Progenitor cell of endocrine pancreas (in vitro differentiated cells): ENCODE measurements around the gene SPEN. TPM values are rescaled to one million over a fixed set of nuclear protein-coding genes. Genes with fewer than 3 reads are reported as not detected.

Experiments used
- DNase-seq: peaks from one replicate; pipeline ENCODE4 v3.0.0; 2021; ENCODE audit warnings: low spot score; ENCODE audit not compliant: unreplicated experiment
- H3K27ac Mint-ChIP-seq: 2 replicates; pipeline ENCODE4 v1.8.0; 2021; ENCODE audit warnings: mild to moderate bottlenecking, moderate library complexity, mixed read lengths
- H3K27me3 Mint-ChIP-seq: 2 replicates; pipeline ENCODE4 v1.8.0; 2021; ENCODE audit warnings: mixed read lengths
- H3K36me3 Mint-ChIP-seq: 2 replicates; pipeline ENCODE4 v1.8.0; 2022; ENCODE audit warnings: mixed read lengths; ENCODE audit not compliant: insufficient read depth
- H3K4me1 Mint-ChIP-seq: 2 replicates; pipeline ENCODE4 v1.8.0; 2021; ENCODE audit warnings: low read depth, mixed read lengths
- H3K4me3 Mint-ChIP-seq: 2 replicates; pipeline ENCODE4 v1.8.0; 2021; ENCODE audit warnings: low read depth, mild to moderate bottlenecking, moderate library complexity, mixed read lengths
- H3K9me3 Mint-ChIP-seq: 2 replicates; pipeline ENCODE4 v1.8.0; 2021; ENCODE audit warnings: low read depth, mixed read lengths
- CTCF ChIP-seq: fragments of 200-600 bp; sonication (generic); IDR thresholded peaks from one replicate; pipeline ENCODE4 v1.5.0; 2021; ENCODE audit warnings: antibody characterized with exemption, mild to moderate bottlenecking; ENCODE audit not compliant: unreplicated experiment
- total RNA-seq: library from RNA; stranded (reverse); gene quantifications from 2 replicates; pipeline ENCODE4 v1.2.1, GENCODE V29; 2021

The SPEN gene
- total RNA-seq, 1 donor from 2014 or later = 55.8 TPM

GRCh38 chr1:15947382-15948090, 100.0 kb downstream of the SPEN start:
- no peak overlapping the region for H3K27ac Mint-ChIP-seq
- H3K4me3 Mint-ChIP-seq = no peak overlapping the region
- no peaks in the 10 kb centered on the region for H3K9me3 Mint-ChIP-seq

GRCh38 chr1:15948091-15948591, 100.6 kb downstream of the SPEN start:
- Mint-ChIP-seq H3K27me3 (no peaks in the 10 kb centered on the region), H3K36me3 (peaks cover 9% of the 10 kb centered on the region), H3K4me3 (no peak overlapping the region), H3K9me3 (no peaks in the 10 kb centered on the region), H3K27ac (no peak overlapping the region), H3K4me1 (peaks cover 13% of the 10 kb centered on the region)
- TF ChIP-seq CTCF = no peak
- DNase-seq = no peak

More at GRCh38 chr1:15947382-15948090, 100.0 kb downstream of the SPEN start:
- no peak for DNase-seq
- H3K36me3 Mint-ChIP-seq = peaks cover 9% of the 10 kb centered on the region
- peaks cover 13% of the 10 kb centered on the region for H3K4me1 Mint-ChIP-seq
- no peaks in the 10 kb centered on the region for H3K27me3 Mint-ChIP-seq
- TF ChIP-seq CTCF = no peak

- DNase-seq = no peak
- Mint-ChIP-seq H3K4me1 (peaks cover 13% of the 10 kb centered on the region), H3K9me3 (no peaks in the 10 kb centered on the region), H3K36me3 (peaks cover 9% of the 10 kb centered on the region), H3K4me3 (no peak overlapping the region), H3K27ac (no peak overlapping the region), H3K27me3 (no peaks in the 10 kb centered on the region)
- TF ChIP-seq CTCF = no peak
Measured at GRCh38 chr1:15948595-15949452, 101.3 kb downstream of the SPEN start.

GRCh38 chr1:15949453-15950245, 102.1 kb downstream of the SPEN start:
- H3K27me3 Mint-ChIP-seq = no peaks in the 10 kb centered on the region
- no peak overlapping the region for H3K27ac Mint-ChIP-seq
- H3K4me3 Mint-ChIP-seq = no peak overlapping the region
- peaks cover 13% of the 10 kb centered on the region for H3K4me1 Mint-ChIP-seq
- peaks cover 9% of the 10 kb centered on the region for H3K36me3 Mint-ChIP-seq
- H3K9me3 Mint-ChIP-seq = no peaks in the 10 kb centered on the region
- DNase-seq = no peak
- TF ChIP-seq CTCF = no peak

GRCh38 chr1:15950302-15950701, 102.8 kb downstream of the SPEN start:
- Mint-ChIP-seq H3K36me3 (peaks cover 12% of the 10 kb centered on the region), H3K4me3 (no peak overlapping the region), H3K4me1 (peaks cover 13% of the 10 kb centered on the region), H3K9me3 (no peaks in the 10 kb centered on the region), H3K27me3 (no peaks in the 10 kb centered on the region), H3K27ac (no peak overlapping the region)
- DNase-seq = no peak
- TF ChIP-seq CTCF = no peak
